ENCODE measurements around the gene SLC30A4.
A peak's percentile ranks its signal among the peaks of the same experiment; 100 is the strongest.

Gene SLC30A4

DNA sequence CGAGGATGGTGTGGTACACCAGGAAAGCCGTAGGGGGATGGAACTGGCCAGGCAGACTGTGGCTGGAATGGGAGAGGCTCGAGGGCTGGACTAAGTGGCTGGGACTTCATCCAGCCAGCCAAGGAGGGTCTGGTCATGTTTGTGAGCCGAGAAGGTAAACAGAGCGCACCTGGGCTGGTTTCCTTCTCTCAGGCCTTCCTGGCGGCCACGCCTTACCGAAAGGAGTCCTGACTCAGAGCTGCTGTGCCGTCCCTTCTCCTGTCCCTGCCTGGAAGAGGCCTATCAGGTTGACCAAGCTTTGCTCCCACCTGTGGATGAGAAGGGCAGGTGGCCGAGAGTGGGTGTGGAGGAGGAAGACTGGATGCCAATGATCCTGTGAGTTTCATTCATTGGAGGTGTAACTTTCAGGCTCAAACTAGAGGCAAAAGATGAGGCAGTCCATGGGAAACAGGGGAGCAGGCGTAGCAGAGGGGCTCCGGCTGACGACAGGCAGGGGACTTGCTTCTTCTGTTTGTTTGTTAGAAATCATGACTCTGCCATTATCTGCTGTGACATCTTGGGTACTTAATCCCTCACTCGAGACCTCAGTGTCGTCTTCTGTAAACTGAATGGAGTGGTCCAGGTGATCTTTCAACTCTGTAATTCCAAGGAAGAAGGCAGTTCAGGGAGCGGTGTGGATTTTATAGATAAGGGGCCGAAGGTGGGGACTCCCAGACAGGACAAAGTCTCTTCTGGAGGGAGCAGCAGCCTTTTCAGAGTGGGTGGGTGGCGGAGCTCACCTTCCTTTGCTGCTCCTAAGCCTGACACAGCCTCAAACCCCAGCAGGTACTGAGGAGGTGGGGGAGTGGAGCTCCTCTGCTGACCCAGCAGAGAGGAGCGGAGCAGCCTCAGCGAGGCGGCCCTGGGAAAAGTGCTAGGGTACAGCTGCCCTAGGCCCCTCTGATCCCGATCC is 72.4 kb downstream of the SLC30A4 start:
- DNase-seq, result no peak

- DNase-seq, result no peak
Observed at GRCh38 chr15:45449395-45449794, 73.2 kb downstream of the SLC30A4 start.

- DNase-seq, result peak; percentile 9
Observed at GRCh38 chr15:45448066-45448915, 74.3 kb downstream of the SLC30A4 start.

- DNase-seq, result no peak
Observed at GRCh38 chr15:45443645-45444044, 78.9 kb downstream of the SLC30A4 start.

DNA sequence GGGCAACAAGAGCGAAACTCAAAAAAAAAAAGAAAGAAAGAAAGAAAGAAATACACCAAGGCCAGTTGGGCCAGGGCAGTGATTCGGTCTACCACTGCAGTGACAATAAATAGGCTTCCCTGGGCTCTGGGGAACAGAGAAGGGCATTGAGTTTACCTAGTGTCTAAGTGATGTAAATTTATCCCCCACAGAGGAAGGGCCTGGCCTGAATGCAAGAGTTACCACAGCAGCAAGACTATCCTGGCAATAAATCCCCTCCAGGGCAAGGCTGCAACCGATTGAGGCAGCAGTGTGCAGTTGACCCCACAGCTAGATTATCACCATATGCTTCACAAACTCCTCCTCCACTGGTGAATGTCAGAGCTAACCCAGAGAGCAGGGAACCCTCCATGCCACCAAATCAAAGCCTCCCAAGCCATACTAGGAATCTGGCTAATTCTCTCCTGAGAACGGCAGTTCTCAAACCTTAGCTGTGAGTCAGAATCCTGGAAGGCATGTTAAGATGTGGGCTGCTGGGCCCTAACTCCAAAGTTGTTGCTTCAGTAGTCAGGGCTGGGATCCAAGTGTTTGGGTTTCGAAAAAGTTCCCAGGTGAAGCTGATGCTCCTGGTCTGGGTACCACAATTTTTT is 79.9 kb downstream of the SLC30A4 start:
- DNase-seq, result no peak

- DNase-seq, result no peak
Observed at GRCh38 chr15:45441686-45442085, 80.9 kb downstream of the SLC30A4 start.

GRCh38 chr15:45441036-45441435 is 81.5 kb downstream of the SLC30A4 start:
- DNase-seq, result no peak

GRCh38 chr15:45439521-45440260 is 82.9 kb downstream of the SLC30A4 start:
- DNase-seq, result no peak

- no peak for DNase-seq
Observed at GRCh38 chr15:45435124-45435903, 87.2 kb downstream of the SLC30A4 start.

- DNase-seq, result no peak
Observed at GRCh38 chr15:45434078-45434567, 88.4 kb downstream of the SLC30A4 start.

GRCh38 chr15:45431511-45431910 is 91.0 kb downstream of the SLC30A4 start:
- no peak for DNase-seq

DNA sequence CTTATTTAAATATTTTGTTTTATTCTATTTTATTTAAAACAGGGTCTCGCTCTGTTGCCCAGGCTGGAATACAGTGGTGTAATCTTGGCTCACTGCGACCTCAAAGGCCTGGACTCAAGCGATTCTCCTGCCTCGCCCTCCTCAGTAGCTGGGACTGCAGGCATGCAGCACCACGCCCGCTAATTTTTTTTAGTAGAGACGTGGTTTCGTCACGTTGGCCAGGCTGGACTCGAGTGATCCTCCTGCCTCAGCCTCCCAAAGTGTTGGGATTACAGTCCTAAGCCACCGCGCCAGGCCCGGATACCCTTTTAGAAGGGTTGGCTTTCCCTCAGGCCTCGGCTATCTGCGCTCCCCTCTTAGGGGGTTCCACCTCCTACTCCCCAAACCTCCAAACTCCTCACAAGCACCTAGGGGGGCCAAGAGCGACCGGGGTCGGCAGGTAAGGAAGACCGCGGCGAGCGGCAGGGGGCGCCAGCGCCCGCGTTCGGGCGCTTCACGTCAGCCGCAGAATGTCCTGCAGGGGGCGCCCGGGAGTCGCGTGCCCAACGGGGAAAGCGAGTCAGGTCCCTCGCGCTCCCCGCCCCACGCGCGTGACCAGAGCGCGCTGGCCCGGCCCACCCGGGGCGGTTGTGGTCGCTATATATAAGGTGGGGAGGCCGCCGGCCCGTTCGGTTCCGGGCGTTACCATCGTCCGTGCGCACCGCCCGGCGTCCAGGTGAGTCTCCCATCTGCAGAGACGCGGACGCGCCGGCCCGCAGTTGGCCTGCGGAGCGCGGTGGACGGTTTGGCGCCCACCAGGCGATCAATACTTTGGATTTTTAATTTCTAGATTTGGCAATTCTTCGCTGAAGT is 92.4 kb downstream of the SLC30A4 start:
- DNase-seq, result peak; percentile 6

All from GDM1 (cell line).